H1 (cell line): ENCODE results near the gene ADAD2.

Experiments used
- ATF3 ChIP-seq: IDR thresholded peaks from 2 replicates; pipeline ENCODE4 v1.6.1; 2011; ENCODE audit warnings: low read depth, mild to moderate bottlenecking, low read length; ENCODE audit not compliant: insufficient read depth
- BRCA1 ChIP-seq: IDR thresholded peaks from 2 replicates; pipeline ENCODE4 v1.6.1; 2012; ENCODE audit warnings: low read depth, low read length, improper control_type of control experiment
- CTCF ChIP-seq, 3 experiments: IDR thresholded peaks; 1 replicate in 2 of 3; 2 replicates in 1 of 3; pipeline versions ENCODE4 v1.5.1 to v1.6.1; 2011; ENCODE audit warnings: low read length in 3 of 3, mild to moderate bottlenecking in 3 of 3, inconsistent platforms in 2 of 3, low read depth in 1 of 3, moderate library complexity in 1 of 3; ENCODE audit not compliant: insufficient read depth in 1 of 3; ENCODE audit errors: control extremely low read depth in 1 of 3
- EP300 ChIP-seq, 2 experiments: IDR thresholded peaks; 1 replicate in 1 of 2; 2 replicates in 1 of 2; pipeline ENCODE4 v1.6.1; 2011 to 2012; ENCODE audit warnings: low read depth in 2 of 2, low read length in 2 of 2, mild to moderate bottlenecking in 2 of 2, borderline replicate concordance in 1 of 2, inconsistent platforms in 1 of 2, moderate library complexity in 1 of 2
- EZH2 ChIP-seq: fragments of 200-600 bp; sonication (generic); IDR thresholded peaks from 2 replicates; pipeline ENCODE4 v1.7.1; 2012; ENCODE audit warnings: low read depth, mild to moderate bottlenecking, moderate library complexity, low read length, inconsistent platforms; ENCODE audit not compliant: severe bottlenecking
- JUN ChIP-seq: IDR thresholded peaks from 2 replicates; pipeline ENCODE4 v1.6.1; 2011; ENCODE audit warnings: low read depth, mild to moderate bottlenecking, improper control_type of control experiment, low read length
- MAX ChIP-seq: IDR thresholded peaks from 2 replicates; pipeline ENCODE4 v1.6.1; 2012; ENCODE audit warnings: inconsistent platforms
- POLR2A ChIP-seq, 2 experiments: IDR thresholded peaks; 1 replicate in 1 of 2; 2 replicates in 1 of 2; pipeline ENCODE4 v1.6.1; 2011; ENCODE audit warnings: low read depth in 2 of 2, low read length in 2 of 2, mild to moderate bottlenecking in 2 of 2; ENCODE audit errors: control extremely low read depth in 1 of 2
- POLR2AphosphoS5 ChIP-seq: IDR thresholded peaks from 2 replicates; pipeline ENCODE4 v1.6.1; 2011; ENCODE audit warnings: low read depth, low read length
- RFX5 ChIP-seq: IDR thresholded peaks from 2 replicates; pipeline ENCODE4 v1.6.1; 2011; ENCODE audit warnings: low read depth, low read length, improper control_type of control experiment, borderline replicate concordance
- SIN3A ChIP-seq, 2 experiments: IDR thresholded peaks in 1 of 2; conservative IDR thresholded peaks in 1 of 2; 2 replicates each; pipeline ENCODE4 v1.6.1; 2011 to 2012; ENCODE audit warnings: low read length in 2 of 2, improper control_type of control experiment in 1 of 2, low read depth in 1 of 2, mild to moderate bottlenecking in 1 of 2
- TAF1 ChIP-seq: IDR thresholded peaks from 2 replicates; pipeline ENCODE4 v1.6.1; 2011; ENCODE audit warnings: mild to moderate bottlenecking, low read depth, low read length
- YY1 ChIP-seq: IDR thresholded peaks from 2 replicates; pipeline ENCODE4 v1.6.1; 2011; ENCODE audit warnings: low read depth, mild to moderate bottlenecking, low read length

- TF ChIP-seq POLR2A (IDR thresholded peaks at IDR 0.05; ENCODE audit: control extremely low read depth in 1 of 2, low read depth in 2 of 2, low read length in 2 of 2), result no peak
- TF ChIP-seq BRCA1, result no peak
- TF ChIP-seq EP300 (IDR thresholded peaks at IDR 0.05; ENCODE audit: borderline replicate concordance in 1 of 2, low read depth in 2 of 2, low read length in 2 of 2), result no peak
- no peak for TF ChIP-seq TAF1
- no peak for TF ChIP-seq MAX
- TF ChIP-seq EZH2, result no peak
- no peak for TF ChIP-seq CTCF (IDR thresholded peaks at IDR 0.05; ENCODE audit: control extremely low read depth in 1 of 3, insufficient read depth in 1 of 3, low read depth in 1 of 3, low read length in 3 of 3)
- TF ChIP-seq RFX5, result no peak
- TF ChIP-seq JUN, result no peak
- no peak for TF ChIP-seq SIN3A (conservative IDR thresholded peaks at IDR 0.05 in 1 of 2, IDR thresholded peaks at IDR 0.05 in 1 of 2; ENCODE audit: low read depth in 1 of 2, low read length in 2 of 2)
- TF ChIP-seq POLR2AphosphoS5, result no peak
- TF ChIP-seq YY1, result no peak
- no peak for TF ChIP-seq ATF3
These were observed 11.2 kb upstream of the ADAD2 start for GRCh38 chr16:84179612-84180320.
